ENCODE results near the gene DOCK4. TPM values are rescaled to one million over a fixed set of nuclear protein-coding genes. Genes with fewer than 3 reads are reported as not detected.

The DOCK4 gene
- polyA plus RNA-seq, 4 donors: 16.9 to 29.9 (median 21.1) TPM

DNA sequence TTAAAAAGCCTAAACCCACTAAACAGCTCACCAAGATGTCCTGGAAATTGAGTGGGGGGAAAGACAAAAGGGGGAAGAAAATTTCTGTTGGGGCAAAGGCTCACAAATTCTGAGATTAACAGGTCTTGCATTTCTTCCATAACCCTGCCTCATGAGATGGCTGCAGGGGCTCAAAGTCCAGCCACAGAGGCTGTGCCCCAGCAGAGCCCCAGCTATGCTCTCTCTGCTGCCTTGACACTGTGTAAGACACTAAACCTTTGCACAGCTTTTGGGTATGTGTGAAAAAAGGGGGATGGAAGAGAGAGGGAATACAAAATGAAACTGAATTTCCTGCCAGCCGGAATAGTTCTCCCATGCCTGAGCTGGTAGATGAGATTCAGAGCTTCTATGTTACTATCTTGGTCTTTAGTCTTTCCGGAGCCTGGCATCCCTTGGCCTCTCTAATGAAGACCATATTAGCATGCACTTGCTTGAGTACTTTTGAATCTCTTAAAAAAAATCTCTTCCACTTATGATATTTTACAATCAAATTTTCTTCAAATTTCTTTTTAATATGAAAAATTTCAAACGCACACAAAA, 403.9 kb downstream of the DOCK4 start:
- no peak for DNase-seq (ENCODE audit: low read depth in 4 of 4, low spot score in 2 of 4)

DNA sequence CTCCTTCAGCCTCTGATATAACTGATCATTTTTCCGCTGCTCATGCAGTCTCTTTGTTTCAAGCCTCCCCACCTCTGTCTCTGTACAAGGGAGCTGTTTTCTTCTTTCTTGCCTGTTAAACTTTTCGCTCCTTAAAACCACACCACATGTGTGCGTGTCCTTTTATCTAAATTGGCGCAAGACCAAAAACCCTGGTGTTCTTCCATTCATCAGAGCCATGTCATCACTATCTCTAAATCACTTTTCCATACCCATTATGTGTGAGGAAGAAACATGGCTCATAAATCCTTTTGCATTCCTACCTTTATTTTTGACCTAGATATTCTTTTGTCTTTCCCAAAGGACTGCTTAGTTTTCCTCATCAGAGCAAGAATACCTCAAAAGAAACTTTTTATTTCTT, 404.9 kb downstream of the DOCK4 start:
- DNase-seq (ENCODE audit: low read depth in 4 of 4, low spot score in 2 of 4): no peak

DNA sequence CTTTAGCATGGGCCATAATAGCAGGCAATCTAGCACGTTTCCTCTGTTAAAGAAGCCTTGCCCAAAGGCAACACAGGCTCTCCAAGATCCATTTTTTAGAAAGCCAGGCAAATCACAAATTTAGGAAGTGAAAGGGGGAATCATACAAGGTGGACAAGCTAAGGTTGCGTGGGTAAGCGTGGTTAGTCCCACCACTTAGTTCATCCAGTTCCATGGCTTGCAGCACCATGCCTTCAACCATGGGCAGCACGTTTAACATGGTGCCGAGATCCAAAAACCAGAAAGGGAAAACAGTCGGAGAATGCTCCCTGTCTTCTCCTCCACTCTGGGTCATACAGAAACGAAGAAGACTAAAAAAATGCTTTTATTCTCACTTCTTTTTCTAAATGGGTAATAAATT, 409.5 kb downstream of the DOCK4 start:
- DNase-seq (ENCODE audit: low read depth in 4 of 4, low spot score in 2 of 4): no peak

DNA sequence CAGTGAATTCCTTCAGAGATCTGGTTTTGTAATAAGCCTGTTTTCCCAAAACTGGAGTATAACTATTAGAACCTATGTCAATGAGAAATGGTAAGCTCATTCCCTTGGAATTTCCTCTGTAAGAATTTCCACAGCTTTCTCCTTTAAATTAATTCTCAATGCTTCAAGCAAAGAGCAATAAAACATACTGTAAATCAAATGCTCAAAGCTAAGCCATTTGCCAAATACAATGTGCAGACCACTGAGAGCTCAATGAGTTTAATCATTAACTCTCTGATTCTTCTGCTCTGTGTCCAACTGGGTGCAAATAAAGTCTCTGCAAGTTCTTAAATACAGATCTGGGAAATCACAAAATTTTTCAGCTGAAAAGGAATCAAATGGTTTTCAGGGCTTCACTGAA, 416.3 kb downstream of the DOCK4 start:
- peak in 1 of 4 donors; percentile 21 for DNase-seq (ENCODE audit: low read depth in 4 of 4, low spot score in 2 of 4)

DNA sequence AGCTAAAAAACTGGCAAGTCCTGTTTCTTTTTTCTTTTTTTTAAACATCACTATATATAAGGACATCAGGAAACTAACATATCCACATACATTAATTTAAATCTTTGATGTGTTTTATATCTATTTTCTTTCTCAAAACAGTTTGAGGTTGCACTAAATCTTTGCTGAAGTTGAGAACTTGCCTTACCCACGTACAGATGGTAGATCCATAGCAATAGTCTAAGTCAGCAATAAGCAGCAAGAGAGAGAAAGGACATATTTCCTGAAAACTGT, 417.2 kb downstream of the DOCK4 start:
- no peak for DNase-seq (ENCODE audit: low read depth in 4 of 4, low spot score in 2 of 4)

DNA sequence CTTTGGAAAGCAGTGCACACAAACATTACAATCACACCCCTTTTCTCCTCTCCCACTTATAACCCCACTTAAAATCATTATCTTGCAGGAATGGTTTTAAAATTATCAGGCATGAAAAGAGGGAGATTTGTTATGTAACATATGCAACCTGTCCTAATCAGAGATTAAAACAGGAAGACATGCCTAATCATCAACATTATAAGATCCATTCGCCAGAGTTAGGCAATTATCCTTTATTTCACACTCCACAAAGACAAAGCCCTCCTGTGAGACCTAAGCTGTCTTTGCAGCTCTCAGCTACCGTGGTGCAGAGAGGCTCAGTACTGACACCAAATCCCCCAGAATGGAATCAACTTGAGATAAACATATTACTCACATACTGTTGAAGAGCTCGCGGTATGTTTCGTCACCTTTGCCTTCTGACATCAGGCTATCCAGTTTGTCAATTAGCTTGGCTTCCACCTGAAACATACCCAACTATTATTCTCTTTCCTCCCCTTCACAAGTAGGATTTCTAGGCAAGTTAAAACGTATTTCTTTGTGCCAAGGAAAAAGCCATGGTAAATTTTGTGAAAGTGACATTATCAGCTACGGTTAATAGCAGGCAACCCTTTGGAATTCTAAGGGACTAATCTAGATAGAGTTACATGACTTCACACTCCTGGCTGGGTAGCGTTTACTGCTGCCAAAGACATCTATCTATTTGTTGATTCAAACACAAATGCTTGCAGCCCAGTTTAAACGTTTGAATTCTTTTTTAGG, 417.7 kb downstream of the DOCK4 start:
- no peak for DNase-seq (ENCODE audit: low read depth in 4 of 4, low spot score in 2 of 4)

DNA sequence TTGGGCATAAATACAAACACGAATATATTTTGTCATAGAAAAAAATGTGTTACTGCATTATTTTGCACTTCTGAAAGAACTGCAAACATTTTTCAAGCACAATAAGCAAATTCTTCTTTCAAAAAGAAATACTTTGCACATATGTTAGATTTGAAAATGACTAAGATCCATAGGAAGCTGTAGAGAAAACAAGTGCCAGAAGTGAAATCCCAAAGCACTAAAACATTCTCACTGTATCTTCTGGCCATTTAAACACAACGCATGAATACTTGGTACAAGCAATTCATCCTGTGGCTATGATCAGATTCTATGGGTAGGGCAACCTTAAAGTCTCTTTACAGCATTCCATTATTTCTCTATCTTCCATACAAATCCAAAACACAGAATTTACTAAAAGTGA, 418.5 kb downstream of the DOCK4 start:
- DNase-seq (ENCODE audit: low read depth in 4 of 4, low spot score in 2 of 4): no peak

DNA sequence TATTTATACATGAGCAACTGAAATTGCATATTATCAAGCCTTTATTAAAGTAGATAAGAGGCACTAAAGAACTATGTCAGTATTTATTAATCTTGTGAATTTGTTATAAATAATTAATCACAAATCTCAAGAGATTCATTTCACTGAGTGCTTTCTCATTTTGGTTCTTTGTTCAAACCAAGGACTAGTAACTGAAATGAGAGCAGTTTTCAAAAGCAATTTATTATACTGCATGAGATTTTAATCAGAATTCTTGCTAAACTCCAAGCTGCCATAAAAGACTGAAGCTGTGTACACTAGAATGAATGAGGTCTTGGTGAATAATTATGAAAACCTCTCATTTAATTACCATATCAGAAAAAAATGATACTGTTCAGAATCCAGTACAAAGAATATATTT, 419.1 kb downstream of the DOCK4 start:
- DNase-seq (ENCODE audit: low read depth in 4 of 4, low spot score in 2 of 4): no peak

DNA sequence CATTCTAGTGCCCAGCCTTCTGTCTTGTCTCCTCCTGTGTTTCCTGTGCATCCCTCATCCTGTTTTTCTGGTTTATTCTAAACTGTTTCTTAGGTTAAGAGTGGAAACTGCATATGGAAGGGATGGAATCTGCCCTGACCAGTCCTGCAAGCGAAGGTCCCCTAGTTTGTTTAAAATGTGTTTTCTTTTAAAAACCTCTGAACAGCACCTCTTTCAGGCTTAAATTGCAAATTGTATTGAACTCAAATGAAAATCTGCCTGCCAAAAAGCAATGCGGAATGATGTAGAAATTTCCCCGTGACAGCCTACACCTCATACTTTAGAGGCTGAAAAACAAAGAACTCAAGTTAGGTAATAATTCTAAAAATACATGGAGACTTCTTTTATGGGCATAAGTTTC, 421.1 kb downstream of the DOCK4 start:
- no peak for DNase-seq (ENCODE audit: low read depth in 4 of 4, low spot score in 2 of 4)

DNA sequence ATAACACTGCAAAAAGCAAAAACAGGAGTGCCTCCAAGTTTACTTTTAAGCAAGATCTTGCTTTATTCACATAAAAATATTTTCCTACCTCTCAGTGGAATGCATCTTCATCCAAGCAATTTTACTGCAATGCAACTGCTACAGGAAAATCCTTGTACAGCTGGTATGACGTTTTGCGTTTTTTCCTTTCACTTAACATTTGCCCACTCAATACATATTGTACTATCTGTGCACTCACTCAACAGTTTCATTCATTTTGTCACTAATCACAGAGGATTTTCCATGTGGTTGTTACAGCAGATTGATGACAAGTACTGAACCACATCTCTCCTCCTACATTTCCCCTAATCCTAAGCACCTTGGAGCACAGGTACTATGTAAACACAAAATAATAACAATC, 421.9 kb downstream of the DOCK4 start:
- DNase-seq (ENCODE audit: low read depth in 4 of 4, low spot score in 2 of 4): no peak

DNA sequence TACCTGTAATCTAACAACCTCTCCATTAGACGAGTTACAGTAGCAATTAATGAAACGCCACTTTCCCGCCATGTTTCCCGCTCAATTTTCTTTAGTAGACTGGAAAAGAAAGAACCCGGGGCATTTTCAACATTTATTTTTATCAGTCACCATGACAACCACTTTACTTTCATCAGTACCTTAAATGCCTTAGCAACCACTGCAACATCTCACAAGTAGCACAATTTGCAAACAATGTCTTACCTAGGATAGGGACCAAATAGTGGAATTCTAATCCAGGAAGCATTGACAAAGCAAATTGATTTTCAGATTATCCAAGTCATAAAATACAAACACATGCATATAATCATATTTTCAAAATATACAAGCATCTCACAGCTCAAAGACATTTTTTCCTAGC, 422.3 kb downstream of the DOCK4 start:
- no peak for DNase-seq (ENCODE audit: low read depth in 4 of 4, low spot score in 2 of 4)

DNA sequence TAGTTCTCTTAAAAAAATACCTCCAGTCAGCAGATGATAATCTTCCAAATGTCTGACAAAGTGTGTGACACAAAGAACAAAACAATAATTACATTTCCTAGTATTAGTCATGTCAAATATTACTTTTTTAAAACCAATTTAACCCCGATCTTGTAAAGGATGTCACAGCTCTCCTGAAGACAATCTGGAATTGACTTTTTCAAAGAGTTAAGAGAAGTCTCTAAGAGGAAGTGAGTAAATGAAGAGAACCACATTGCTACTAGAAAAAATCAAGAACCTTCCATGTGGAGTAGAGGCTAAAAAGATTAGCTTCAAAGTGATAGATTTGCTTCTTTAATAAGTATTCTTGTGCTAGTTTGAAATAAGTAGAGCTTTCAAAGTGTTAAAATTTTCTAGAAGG, 425.7 kb downstream of the DOCK4 start:
- no peak for DNase-seq (ENCODE audit: low read depth in 4 of 4, low spot score in 2 of 4)

DNA sequence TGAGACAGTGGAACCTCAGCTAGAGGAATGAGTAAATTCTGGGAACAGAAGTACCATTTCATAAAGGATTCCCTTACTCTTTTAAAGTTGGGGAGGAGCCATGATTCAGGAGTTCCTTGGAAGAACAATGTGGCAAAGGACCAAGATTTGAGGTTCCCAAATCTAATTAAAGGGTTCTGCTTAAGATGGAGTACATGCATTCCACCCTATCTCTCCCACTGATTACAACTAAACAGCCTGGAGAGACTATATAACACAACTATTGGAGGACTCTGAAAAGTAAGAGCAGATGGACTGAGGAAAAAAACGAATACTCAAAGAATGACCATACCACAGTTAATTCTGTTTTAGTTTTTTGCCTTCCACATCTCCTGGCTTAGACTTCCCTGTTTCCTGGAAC, 431.0 kb downstream of the DOCK4 start:
- no peak for DNase-seq (ENCODE audit: low read depth in 4 of 4, low spot score in 2 of 4)

DNA sequence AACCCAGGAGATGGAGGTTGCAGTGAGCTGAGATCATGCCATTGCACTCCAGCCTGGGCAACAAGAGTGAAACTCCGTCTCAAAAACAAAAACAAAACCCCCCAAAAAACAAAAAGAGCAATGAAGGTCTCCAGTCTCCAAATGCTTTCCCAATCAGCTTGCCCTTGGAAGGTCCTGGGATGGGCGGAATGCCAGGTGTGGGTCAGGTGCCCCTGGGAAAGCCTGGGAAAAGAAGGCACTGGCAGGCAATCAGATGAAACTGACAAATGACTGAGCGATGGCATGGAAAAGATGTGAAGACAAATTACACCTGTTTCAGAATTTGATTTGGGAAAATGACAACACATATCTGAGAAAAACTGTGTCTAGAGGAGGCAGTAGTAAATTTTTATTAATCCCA, 433.5 kb downstream of the DOCK4 start:
- DNase-seq (ENCODE audit: low read depth in 4 of 4, low spot score in 2 of 4): no peak

DNA sequence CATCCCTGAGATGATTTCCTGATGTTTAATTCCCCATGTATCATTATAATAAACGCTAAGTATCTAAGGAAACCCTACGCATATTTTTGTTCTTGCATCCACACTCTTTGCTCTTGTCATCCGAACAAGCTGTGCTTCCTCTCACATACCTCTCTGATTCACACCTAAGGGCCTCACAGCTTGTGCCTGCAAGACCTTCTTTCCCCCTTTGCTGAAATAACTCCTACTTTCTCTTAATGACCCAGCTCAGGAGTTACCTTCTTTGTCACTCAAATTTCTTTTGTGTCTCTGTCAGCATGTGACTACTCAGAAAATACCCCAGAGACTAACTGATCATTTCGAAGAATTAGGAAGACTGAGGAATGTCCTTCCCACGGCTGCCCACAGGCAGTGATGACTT, 434.6 kb downstream of the DOCK4 start:
- DNase-seq (ENCODE audit: low read depth in 4 of 4, low spot score in 2 of 4): no peak

DNA sequence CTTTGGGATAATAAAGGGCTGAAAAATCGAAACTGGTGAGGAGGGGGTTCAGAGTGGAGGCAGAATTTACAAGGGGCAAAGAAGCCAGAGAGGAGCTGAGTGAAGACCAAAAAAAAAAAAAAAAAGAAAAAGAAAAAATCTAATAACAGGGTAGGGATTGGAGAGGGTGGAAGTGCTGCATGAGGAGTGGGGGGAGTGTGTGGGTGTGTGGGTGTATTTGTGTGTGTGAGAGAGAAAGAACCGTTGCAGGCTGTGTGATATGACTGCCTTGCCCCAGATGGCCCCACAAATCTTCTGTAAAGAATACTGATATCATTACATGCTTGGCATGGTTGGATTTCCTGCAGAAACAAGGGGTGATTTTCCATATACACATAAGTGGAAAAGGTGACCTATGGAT, 436.1 kb downstream of the DOCK4 start:
- no peak for DNase-seq (ENCODE audit: low read depth in 4 of 4, low spot score in 2 of 4)

DNA sequence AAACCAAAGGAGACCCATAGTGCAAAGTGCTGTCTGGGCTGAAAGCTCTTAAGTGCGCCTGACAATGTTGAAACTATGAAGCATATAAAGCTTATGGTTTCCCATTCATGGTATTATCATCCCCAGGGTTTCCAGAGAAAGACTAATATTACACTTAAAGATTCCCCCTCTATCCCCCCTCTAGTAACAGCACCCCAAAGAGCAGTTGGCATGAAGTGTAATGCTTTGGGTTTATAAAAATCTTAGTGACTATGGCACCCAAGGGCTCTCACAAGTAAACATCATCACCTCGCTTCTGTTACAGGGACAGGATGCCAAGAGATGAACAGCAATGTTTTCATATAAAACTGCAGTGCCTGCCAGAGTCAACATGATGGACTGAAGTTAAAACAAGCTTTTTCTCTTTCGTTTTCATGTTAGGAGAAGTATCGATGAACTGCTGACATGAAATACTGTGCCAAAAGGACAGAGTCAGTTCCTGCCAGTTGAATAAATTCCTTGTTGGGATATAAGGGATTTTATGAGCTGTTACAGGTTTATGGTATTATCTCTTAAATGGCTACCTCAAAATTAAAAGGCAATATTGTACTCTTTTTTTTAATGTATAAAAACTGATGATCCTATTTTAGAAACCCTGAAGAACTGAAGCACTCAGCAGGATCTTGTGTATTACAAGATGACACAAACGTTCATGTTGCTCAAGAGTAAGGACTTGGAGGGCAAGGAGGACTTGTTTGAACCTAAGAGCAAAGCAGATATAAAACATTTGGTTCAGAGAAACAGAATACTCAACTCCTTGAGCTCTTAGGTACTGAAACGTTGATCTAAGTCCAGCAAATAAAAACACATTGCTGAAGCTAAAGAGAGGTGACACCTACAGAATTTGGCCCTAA, 440.2 kb downstream of the DOCK4 start:
- no peak for DNase-seq (ENCODE audit: low read depth in 4 of 4, low spot score in 2 of 4)

DNA sequence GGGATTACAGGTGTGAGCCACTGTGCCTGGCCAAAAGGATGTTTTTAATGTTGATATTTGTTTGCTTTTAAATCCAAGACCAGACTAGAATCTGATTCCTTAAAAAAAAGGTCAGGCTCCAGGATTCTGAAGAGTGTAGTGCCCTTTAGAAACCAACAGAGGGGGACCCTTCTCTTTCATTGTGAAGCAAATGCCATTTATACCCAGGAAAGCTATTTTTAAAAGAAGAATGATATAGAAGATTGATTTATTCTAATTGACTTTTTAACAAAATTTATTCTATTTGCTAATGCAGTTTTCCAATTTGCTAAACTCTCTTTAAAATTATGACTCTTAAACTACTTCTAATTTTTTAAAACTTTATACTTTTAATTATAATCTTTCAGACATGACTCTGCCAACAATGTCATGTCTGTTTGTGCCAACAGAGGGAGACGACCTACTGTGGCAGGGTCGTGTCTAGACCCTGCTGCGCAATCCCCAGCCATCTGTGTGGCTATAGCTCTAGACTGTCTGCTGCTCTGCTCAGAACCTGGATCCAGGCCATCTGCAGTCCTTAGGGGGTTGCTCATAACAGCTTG, 442.9 kb downstream of the DOCK4 start:
- peak in 2 of 4 donors; percentile 19 to 37 for DNase-seq (ENCODE audit: low read depth in 4 of 4, low spot score in 2 of 4)

DNA sequence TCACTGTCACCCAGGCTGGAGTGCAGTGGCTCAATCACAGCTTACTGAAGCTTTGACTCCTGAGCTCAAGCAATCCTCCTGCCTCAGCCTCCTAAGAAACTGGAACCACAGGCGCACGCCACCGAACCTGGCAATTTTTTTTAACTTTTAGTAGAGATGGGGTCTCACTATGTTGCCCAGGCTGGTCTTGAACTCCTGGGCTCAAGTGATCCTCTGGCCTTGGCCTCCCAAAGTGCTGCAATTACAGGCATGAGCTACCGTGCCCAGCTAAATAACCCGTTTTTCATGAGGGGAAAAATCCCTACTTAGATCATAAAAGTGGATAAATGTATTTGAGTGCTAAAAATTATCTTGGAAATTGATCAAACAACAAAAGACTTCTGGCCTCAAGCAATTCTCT, 443.4 kb downstream of the DOCK4 start:
- no peak for DNase-seq (ENCODE audit: low read depth in 4 of 4, low spot score in 2 of 4)

DNA sequence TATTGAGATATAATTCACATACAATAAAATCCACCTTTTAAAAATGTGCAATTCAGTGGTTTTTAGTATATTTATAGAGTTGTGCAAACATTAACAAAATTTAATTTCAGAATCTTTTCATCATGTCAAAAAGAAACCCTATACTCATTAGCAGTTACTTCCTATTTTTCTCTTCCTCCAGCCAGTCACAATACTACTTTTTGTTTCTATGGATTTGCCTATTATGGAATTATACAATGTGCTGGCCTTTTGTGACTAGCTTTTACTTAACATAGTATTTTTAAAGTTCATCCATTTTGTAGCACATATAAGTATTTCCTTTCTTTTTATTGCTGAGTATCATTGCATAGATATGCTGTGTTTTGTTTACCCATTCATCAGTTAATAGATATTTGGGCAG, 444.0 kb downstream of the DOCK4 start:
- DNase-seq (ENCODE audit: low read depth in 4 of 4, low spot score in 2 of 4): no peak

DNA sequence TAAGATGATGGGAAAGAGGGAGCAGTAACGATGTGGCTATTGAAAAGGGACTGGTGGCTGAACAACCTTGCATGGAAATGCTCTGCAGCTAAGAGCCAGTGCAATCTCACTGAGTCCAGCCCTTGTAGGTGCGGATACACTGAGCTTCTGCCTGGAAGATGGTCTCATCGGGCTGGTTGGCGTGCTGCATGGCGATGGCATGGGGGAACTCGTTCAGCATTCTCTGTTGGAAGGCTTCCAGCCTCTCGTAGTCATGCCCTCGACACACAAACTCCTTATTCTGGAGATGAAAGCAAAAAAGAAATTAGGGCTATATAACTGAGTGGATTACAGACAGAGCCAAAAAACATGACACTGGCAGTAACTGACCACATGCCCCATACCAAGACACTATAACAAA, 446.2 kb downstream of the DOCK4 start:
- DNase-seq (ENCODE audit: low read depth in 4 of 4, low spot score in 2 of 4): no peak

DNA sequence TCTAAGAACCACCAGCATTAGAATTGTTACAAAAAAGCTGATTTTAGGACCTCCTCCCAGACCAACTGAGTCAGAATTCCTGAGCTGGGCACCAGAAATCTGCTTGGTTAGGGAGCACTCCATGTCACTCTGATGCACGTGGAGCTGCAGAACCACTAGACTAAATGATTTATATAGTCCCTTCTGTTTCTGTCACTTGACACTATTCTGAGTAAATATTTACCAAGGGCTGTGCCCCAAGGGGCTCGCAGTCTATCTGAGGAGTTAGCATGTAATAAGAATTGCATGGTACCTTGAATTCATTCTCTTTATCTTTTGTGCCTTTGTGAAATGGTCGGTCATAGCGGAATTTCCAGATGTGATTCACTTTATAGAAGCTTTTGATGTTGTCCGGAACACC, 447.9 kb downstream of the DOCK4 start:
- DNase-seq (ENCODE audit: low read depth in 4 of 4, low spot score in 2 of 4): no peak
